Stimulated activated naive CD8-positive, alpha-beta T cell treated with anti-CD3 and anti-CD28 coated beads, Interleukin-15, amount 100 ng/mL, for 72 hours (primary cell): ENCODE measurements around the gene SLITRK4.

Experiments used
- ATAC-seq: fragments of 150-1000 bp; cut with Tn5 transposase; 2 replicates; pipeline ENCODE4 v1.10.0; 2021; ENCODE audit warnings: mild to moderate bottlenecking, moderate library complexity
- DNase-seq, 2 donors: peaks; one replicate each; pipeline ENCODE4 v3.0.0; 2021 to 2022
- H3K27ac Mint-ChIP-seq, 2 donors: one replicate each; pipeline ENCODE4 v1.8.0; 2022; ENCODE audit warnings: mild to moderate bottlenecking in 2 of 2, mixed read lengths in 2 of 2, moderate library complexity in 2 of 2
- H3K27me3 Mint-ChIP-seq: one replicate; pipeline ENCODE4 v1.8.0; 2022; ENCODE audit warnings: mixed read lengths
- H3K4me1 Mint-ChIP-seq: one replicate; pipeline ENCODE4 v1.8.0; 2022; ENCODE audit warnings: mild to moderate bottlenecking, mixed read lengths
- H3K4me3 Mint-ChIP-seq, 2 donors: one replicate each; pipeline ENCODE4 v1.8.0; 2022; ENCODE audit warnings: mild to moderate bottlenecking in 2 of 2, mixed read lengths in 2 of 2, moderate library complexity in 1 of 2
- H3K9me3 Mint-ChIP-seq, 2 donors: one replicate each; pipeline ENCODE4 v1.8.0; 2022; ENCODE audit warnings: mixed read lengths in 2 of 2

Gene SLITRK4

DNA sequence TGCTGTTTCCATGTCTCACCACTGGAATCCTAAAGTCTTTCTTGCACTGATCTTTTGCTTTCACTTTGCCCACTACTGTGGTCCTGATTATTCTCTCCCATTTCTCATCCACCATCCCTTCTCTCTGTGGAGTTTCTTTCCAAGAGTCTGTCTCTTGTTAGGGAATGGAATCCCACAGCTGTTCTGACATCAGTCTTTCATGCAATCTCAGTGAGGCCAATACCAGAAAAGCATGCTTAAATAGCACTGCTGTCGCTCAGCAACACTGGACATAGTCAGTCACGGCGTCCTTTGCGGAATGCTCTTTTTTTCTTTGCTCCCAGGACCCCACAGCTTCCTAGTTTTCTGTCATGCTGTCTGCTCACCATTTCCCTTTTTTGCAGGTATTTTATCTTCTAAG is 20.1 kb downstream of the SLITRK4 start:
- H3K27ac Mint-ChIP-seq: no peak overlapping the region
- no peaks in the 10 kb centered on the region for H3K4me1 Mint-ChIP-seq
- H3K4me3 Mint-ChIP-seq: no peak overlapping the region
- H3K27me3 Mint-ChIP-seq: no peaks in the 10 kb centered on the region
- ATAC-seq: no peak
- peaks cover 0 to 4% of the 10 kb centered on the region in 2 donors for H3K9me3 Mint-ChIP-seq
- no peak for DNase-seq

DNA sequence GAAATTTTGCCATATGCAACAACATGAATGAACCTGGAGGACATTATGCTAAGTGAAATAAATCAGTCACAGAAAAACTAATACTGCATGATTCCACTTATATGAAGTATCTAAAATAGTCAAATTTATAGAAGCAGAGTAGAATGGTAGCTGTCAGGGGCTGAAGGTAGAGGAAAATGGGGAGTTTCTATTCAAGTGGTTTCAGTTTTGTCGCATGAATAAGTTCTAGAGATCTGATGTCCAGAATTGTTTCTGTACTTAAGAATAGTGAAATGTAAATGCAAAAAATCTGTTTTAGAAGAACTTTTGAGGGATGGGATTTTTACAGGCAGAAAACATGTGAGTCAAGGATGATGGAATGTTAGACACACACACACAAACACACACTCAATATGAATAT is 34.1 kb downstream of the SLITRK4 start:
- Mint-ChIP-seq H3K9me3 (no peaks in the 10 kb centered on the region), H3K27me3 (no peaks in the 10 kb centered on the region), H3K4me1 (no peaks in the 10 kb centered on the region), H3K27ac (no peak overlapping the region), H3K4me3 (no peak overlapping the region)
- ATAC-seq (no peak), DNase-seq (no peak)

GRCh38 chrX:143581240-143581639 is 54.7 kb downstream of the SLITRK4 start:
- DNase-seq (no peak), ATAC-seq (no peak)
- no peak overlapping the region for H3K27ac Mint-ChIP-seq
- no peaks in the 10 kb centered on the region for H3K9me3 Mint-ChIP-seq
- no peak overlapping the region for H3K4me3 Mint-ChIP-seq
- H3K27me3 Mint-ChIP-seq: no peaks in the 10 kb centered on the region
- H3K4me1 Mint-ChIP-seq: no peaks in the 10 kb centered on the region

DNA sequence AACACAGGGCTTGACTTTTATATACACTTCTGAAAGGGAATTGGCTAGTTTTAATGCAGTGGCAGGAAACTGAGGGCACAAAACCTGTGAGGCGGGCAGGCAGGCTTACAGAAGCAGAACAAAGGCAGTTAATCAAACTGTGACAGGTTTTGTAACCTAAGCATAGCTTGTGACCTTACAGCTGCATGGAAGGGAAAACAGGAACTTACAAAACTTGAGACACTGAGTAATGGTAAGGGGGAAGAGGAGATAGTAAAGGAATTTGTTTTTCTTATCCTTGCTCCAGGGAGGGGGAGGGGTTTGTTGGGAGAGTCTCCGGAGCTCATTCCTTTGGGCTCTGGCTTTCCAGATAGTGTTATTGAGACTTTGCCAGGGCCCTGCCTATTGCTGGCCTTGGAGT is 55.6 kb downstream of the SLITRK4 start:
- no peaks in the 10 kb centered on the region for H3K9me3 Mint-ChIP-seq
- H3K27me3 Mint-ChIP-seq: no peaks in the 10 kb centered on the region
- H3K4me3 Mint-ChIP-seq: no peak overlapping the region
- H3K4me1 Mint-ChIP-seq: no peaks in the 10 kb centered on the region
- H3K27ac Mint-ChIP-seq: no peak overlapping the region
- DNase-seq (no peak), ATAC-seq (no peak)
